Left lung (tissue), 10 donors: ENCODE measurements around the gene GP2. TPM values are rescaled to one million over a fixed set of nuclear protein-coding genes. Genes with fewer than 3 reads are reported as not detected.

Source experiments
- ATAC-seq: fragments of 200-7000 bp; cut with Tn5 transposase; one replicate; pipeline ENCODE4 v1.9.1; 2020; ENCODE audit warnings: moderate library complexity
- DNase-seq, 4 donors: peaks; one replicate each; pipeline ENCODE4 v3.0.0-alpha.2; 2013 to 2020
- H3K27ac ChIP-seq, 2 donors: fragments of 200-600 bp; sonication (generic) in 1 of 2; one replicate each; pipeline versions ENCODE4 v1.5.0 to v1.8.0; 2020 to 2021
- H3K27me3 ChIP-seq, 2 donors: fragments of 200-600 bp; sonication (generic) in 1 of 2; one replicate each; pipeline versions ENCODE4 v1.5.0 to v1.8.0; 2020 to 2021
- H3K36me3 ChIP-seq, 2 donors: fragments of 200-600 bp; sonication (generic) in 1 of 2; one replicate each; pipeline versions ENCODE4 v1.5.0 to v1.8.0; 2020 to 2021
- H3K4me1 ChIP-seq, 2 donors: fragments of 200-600 bp; one replicate each; pipeline ENCODE4 v1.8.0; 2021
- H3K4me3 ChIP-seq, 2 donors: fragments of 200-600 bp; sonication (generic) in 1 of 2; one replicate each; pipeline versions ENCODE4 v1.5.0 to v1.8.0; 2020 to 2021; ENCODE audit warnings: mild to moderate bottlenecking in 1 of 2
- H3K9me3 ChIP-seq, 2 donors: fragments of 200-600 bp; sonication (generic) in 1 of 2; one replicate each; pipeline versions ENCODE4 v1.5.0 to v1.8.0; 2020 to 2021
- CTCF ChIP-seq, 2 donors: fragments of 200-600 bp; sonication (generic) in 1 of 2; IDR thresholded peaks; one replicate each; pipeline versions ENCODE4 v1.5.0 to v1.8.0; 2021; ENCODE audit warnings: antibody characterized with exemption in 2 of 2
- intact Hi-C, 2 donors: fragments of 100-400 bp; cut with DNase I; formaldehyde crosslinking; loops; one replicate each; pipeline versions ENCODE4 v1.11.2 to v1.14.2; 2022
- polyA plus RNA-seq, 6 donors: library from polyadenylated mRNA; unstranded; fragments of 120-200 nt; gene quantifications; one replicate each; pipeline ENCODE4 v1.2.1, GENCODE V29; 2013; ENCODE audit not compliant: insufficient read length in 6 of 6
- total RNA-seq, 2 donors: library from RNA; stranded (reverse); fragmentation: NEBNext Ultra II Directional; extraction: Animal tissue kit (Norgen Biotek cat#: 25700); gene quantifications; one replicate each; pipeline ENCODE4 v1.2.1, GENCODE V29; 2021
- donor health status: DM: no; HTN: yes; CAD: no.
- donor health status: DM: no; HTN: no; CAD: no.

GP2 gene
- total and polyA plus RNA-seq, 8 donors = 0.07 to 0.24 (median 0.10) TPM; not detected in 4

DNA sequence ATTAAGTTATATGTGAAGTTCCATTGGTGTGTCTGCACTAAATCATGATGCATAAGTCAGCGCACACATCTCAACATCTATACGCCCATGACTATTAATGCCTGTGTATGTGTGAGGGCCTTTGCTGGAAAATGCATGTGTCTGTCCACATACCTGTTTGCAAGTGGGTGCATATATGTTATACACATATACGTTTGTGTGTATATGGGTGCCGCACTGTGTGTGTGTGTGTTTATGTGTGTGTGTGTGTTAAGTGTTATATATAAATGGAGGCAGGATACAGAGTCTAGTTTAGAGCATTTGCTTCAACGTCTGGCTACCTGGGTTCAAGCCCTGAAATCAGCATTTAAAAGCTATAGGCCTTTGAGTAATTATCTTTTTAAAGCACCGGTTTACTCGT, 19.5 kb downstream of the GP2 start:
- intact Hi-C loops = no loop called here
- Histone ChIP-seq H3K9me3 (no peaks in the 10 kb centered on the region), H3K4me3 (no peak overlapping the region), H3K4me1 (no peaks in the 10 kb centered on the region), H3K27me3 (peaks cover 0 to 10% of the 10 kb centered on the region in 2 donors), H3K27ac (no peak overlapping the region), H3K36me3 (no peaks in the 10 kb centered on the region)
- TF ChIP-seq CTCF (IDR thresholded peaks at IDR 0.05) = no peak
- no peak for ATAC-seq
- DNase-seq = no peak

- no peak overlapping the region for H3K27ac ChIP-seq
- no peaks in the 10 kb centered on the region for H3K4me1 ChIP-seq
- intact Hi-C loops = no loop called here
- no peak for ATAC-seq
- H3K27me3 ChIP-seq = peaks cover 0 to 10% of the 10 kb centered on the region in 2 donors
- no peaks in the 10 kb centered on the region for H3K36me3 ChIP-seq
- no peaks in the 10 kb centered on the region for H3K9me3 ChIP-seq
- no peak for DNase-seq
- no peak for TF ChIP-seq CTCF (IDR thresholded peaks at IDR 0.05)
- no peak overlapping the region for H3K4me3 ChIP-seq
Measured at GRCh38 chr16:20307240-20307671, 20.1 kb downstream of the GP2 start.

GRCh38 chr16:20306401-20306800, 20.9 kb downstream of the GP2 start:
- no peaks in the 10 kb centered on the region for H3K9me3 ChIP-seq
- intact Hi-C loops = no loop called here
- no peak overlapping the region for H3K4me3 ChIP-seq
- H3K4me1 ChIP-seq = no peaks in the 10 kb centered on the region
- no peaks in the 10 kb centered on the region for H3K36me3 ChIP-seq
- no peak overlapping the region for H3K27ac ChIP-seq
- ATAC-seq (no peak), DNase-seq (no peak)
- TF ChIP-seq CTCF (IDR thresholded peaks at IDR 0.05) = no peak
- H3K27me3 ChIP-seq = peaks cover 0 to 10% of the 10 kb centered on the region in 2 donors

DNA sequence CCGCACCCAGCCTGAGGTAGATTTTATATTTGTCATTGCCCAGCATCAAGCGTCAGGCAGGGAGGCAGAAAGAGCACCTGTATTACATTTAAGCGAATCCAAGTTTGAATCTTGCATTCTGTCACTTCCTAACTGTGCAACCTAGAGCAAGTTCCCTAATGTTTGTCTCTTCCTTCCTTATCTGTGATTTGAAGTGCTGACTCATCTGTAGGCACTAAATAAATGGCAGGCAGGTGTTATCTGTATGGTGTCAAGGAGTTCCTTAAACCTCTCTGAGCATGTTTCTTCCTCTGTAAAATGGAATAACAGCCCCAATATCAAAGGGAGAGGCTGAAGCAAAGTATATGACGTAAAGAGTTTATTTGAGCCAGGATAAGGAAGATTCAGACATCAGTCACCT, 24.3 kb downstream of the GP2 start:
- intact Hi-C loops = no loop called here
- Histone ChIP-seq H3K27me3 (peaks cover 0 to 10% of the 10 kb centered on the region in 2 donors), H3K36me3 (no peaks in the 10 kb centered on the region), H3K9me3 (no peaks in the 10 kb centered on the region), H3K27ac (no peak overlapping the region), H3K4me1 (no peaks in the 10 kb centered on the region), H3K4me3 (no peak overlapping the region)
- DNase-seq (no peak), ATAC-seq (no peak)
- no peak for TF ChIP-seq CTCF (IDR thresholded peaks at IDR 0.05)

- DNase-seq = no peak
- no peak for TF ChIP-seq CTCF (IDR thresholded peaks at IDR 0.05)
- H3K4me1 ChIP-seq = no peaks in the 10 kb centered on the region
- no peak for ATAC-seq
- no peak overlapping the region for H3K4me3 ChIP-seq
- H3K27ac ChIP-seq = no peak overlapping the region
- intact Hi-C loops = no loop called here
- no peaks in the 10 kb centered on the region for H3K9me3 ChIP-seq
- peaks cover 0 to 10% of the 10 kb centered on the region in 2 donors for H3K27me3 ChIP-seq
- H3K36me3 ChIP-seq = no peaks in the 10 kb centered on the region
Measured at GRCh38 chr16:20302389-20302788, 24.9 kb downstream of the GP2 start.
